Measurements from ENCODE around the gene CD58. TPM values are rescaled to one million over a fixed set of nuclear protein-coding genes. Genes with fewer than 3 reads are reported as not detected.

CD58 gene
- total RNA-seq, 1 donor from 2014 or later, result 19.6 TPM

GRCh38 chr1:116511459-116512019 lies 59.3 kb downstream of the CD58 start:
- Mint-ChIP-seq H3K27me3 (ENCODE audit: low read depth) (no peaks in the 10 kb centered on the region), H3K36me3 (ENCODE audit: low read depth) (peaks cover 2% of the 10 kb centered on the region), H3K4me1 (ENCODE audit: low read depth) (peaks cover 24% of the 10 kb centered on the region), H3K4me3 (ENCODE audit: unreplicated experiment) (no peak overlapping the region), H3K9me3 (ENCODE audit: low read depth) (no peaks in the 10 kb centered on the region), H3K27ac (ENCODE audit: unreplicated experiment) (no peak overlapping the region)
- no peak for DNase-seq (ENCODE audit: low spot score)
- TF ChIP-seq, protein P1, sequence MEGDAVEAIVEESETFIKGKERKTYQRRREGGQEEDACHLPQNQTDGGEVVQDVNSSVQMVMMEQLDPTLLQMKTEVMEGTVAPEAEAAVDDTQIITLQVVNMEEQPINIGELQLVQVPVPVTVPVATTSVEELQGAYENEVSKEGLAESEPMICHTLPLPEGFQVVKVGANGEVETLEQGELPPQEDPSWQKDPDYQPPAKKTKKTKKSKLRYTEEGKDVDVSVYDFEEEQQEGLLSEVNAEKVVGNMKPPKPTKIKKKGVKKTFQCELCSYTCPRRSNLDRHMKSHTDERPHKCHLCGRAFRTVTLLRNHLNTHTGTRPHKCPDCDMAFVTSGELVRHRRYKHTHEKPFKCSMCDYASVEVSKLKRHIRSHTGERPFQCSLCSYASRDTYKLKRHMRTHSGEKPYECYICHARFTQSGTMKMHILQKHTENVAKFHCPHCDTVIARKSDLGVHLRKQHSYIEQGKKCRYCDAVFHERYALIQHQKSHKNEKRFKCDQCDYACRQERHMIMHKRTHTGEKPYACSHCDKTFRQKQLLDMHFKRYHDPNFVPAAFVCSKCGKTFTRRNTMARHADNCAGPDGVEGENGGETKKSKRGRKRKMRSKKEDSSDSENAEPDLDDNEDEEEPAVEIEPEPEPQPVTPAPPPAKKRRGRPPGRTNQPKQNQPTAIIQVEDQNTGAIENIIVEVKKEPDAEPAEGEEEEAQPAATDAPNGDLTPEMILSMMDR (IDR thresholded peaks at IDR 0.05), result no peak

GRCh38 chr1:116510361-116510760 lies 60.5 kb downstream of the CD58 start:
- H3K4me3 Mint-ChIP-seq (ENCODE audit: unreplicated experiment), result no peak overlapping the region
- H3K36me3 Mint-ChIP-seq (ENCODE audit: low read depth), result peaks cover 2% of the 10 kb centered on the region
- no peak for DNase-seq (ENCODE audit: low spot score)
- no peaks in the 10 kb centered on the region for H3K9me3 Mint-ChIP-seq (ENCODE audit: low read depth)
- no peaks in the 10 kb centered on the region for H3K27me3 Mint-ChIP-seq (ENCODE audit: low read depth)
- peak overlapping the region; percentile 50 for H3K27ac Mint-ChIP-seq (ENCODE audit: unreplicated experiment)
- H3K4me1 Mint-ChIP-seq (ENCODE audit: low read depth), result peaks cover 24% of the 10 kb centered on the region
- TF ChIP-seq, protein P1 (IDR thresholded peaks at IDR 0.05), result no peak

DNA sequence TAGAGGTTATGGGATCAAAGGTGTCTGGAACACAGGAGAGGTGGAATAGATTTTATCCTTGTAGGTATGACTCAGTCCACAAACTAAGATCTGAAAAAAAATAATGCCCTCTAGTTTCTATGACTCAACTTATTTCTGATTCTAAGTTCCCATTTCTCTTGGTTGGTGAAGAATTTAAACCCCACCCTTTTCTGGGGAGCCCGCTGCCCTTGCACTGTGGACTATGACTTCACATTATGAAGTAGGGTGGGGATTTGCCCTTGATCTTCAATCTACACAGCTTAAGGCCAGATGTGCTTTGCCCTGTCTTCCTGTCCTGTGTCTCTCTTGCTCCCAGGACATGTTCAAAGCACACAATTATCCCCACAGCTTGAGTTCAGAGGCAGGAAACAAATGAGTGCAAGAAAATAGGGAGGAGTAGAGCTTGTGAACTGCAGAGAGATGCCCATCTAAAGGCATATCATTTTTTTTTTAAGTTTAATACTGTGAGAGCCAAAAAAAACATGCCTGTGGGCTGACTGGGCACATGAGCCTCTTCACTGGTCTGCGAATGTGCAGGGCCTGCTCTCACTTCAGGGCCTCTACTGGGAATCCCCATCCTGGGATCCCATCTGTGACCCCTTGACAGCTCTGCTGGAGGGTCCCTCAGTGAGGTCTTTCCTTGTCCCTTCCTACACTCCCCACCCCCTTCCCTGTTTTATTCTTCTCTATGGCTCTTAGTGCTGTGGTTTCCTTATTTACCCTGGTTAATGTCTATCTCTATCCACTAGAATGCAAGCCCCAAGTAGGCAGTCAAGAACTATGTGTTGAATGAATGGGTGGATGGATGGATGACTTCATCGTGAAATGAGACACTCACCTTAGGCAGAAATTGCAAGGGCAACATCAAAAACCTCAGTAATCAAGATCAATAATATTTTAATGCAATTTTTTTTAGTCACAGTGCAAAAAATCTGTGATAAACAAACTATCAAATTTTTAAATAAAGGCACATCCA lies 61.5 kb downstream of the CD58 start:
- Mint-ChIP-seq H3K9me3 (ENCODE audit: low read depth) (no peaks in the 10 kb centered on the region), H3K4me3 (ENCODE audit: unreplicated experiment) (peak overlapping the region; percentile 8), H3K27ac (ENCODE audit: unreplicated experiment) (peak overlapping the region; percentile 98), H3K27me3 (ENCODE audit: low read depth) (no peaks in the 10 kb centered on the region), H3K4me1 (ENCODE audit: low read depth) (peaks cover 30% of the 10 kb centered on the region), H3K36me3 (ENCODE audit: low read depth) (peaks cover 2% of the 10 kb centered on the region)
- no peak for DNase-seq (ENCODE audit: low spot score)
- TF ChIP-seq, protein P1 (IDR thresholded peaks at IDR 0.05), result no peak

GRCh38 chr1:116508085-116508983 lies 62.5 kb downstream of the CD58 start:
- Mint-ChIP-seq H3K27ac (ENCODE audit: unreplicated experiment) (peak overlapping the region; percentile 98), H3K36me3 (ENCODE audit: low read depth) (peaks cover 2% of the 10 kb centered on the region), H3K9me3 (ENCODE audit: low read depth) (no peaks in the 10 kb centered on the region), H3K27me3 (ENCODE audit: low read depth) (no peaks in the 10 kb centered on the region), H3K4me1 (ENCODE audit: low read depth) (peaks cover 31% of the 10 kb centered on the region), H3K4me3 (ENCODE audit: unreplicated experiment) (no peak overlapping the region)
- DNase-seq (ENCODE audit: low spot score), result no peak
- TF ChIP-seq, protein P1 (IDR thresholded peaks at IDR 0.05), result no peak

GRCh38 chr1:116507631-116508030 lies 63.2 kb downstream of the CD58 start:
- H3K4me3 Mint-ChIP-seq (ENCODE audit: unreplicated experiment), result no peak overlapping the region
- H3K4me1 Mint-ChIP-seq (ENCODE audit: low read depth), result peaks cover 31% of the 10 kb centered on the region
- peaks cover 2% of the 10 kb centered on the region for H3K36me3 Mint-ChIP-seq (ENCODE audit: low read depth)
- no peak overlapping the region for H3K27ac Mint-ChIP-seq (ENCODE audit: unreplicated experiment)
- TF ChIP-seq, protein P1 (IDR thresholded peaks at IDR 0.05), result no peak
- no peaks in the 10 kb centered on the region for H3K9me3 Mint-ChIP-seq (ENCODE audit: low read depth)
- no peaks in the 10 kb centered on the region for H3K27me3 Mint-ChIP-seq (ENCODE audit: low read depth)
- DNase-seq (ENCODE audit: low spot score), result no peak

Measured in chondrocyte (in vitro differentiated cells).